GM18907 (cell line): ENCODE measurements around the gene MEX3B.

Experiments
- ATAC-seq: cut with Tn5 transposase; IDR thresholded peaks from one replicate; pipeline ENCODE4 v1.9.1; 2021; ENCODE audit warnings: mild to moderate bottlenecking, moderate library complexity; ENCODE audit not compliant: unreplicated experiment

Gene MEX3B

DNA sequence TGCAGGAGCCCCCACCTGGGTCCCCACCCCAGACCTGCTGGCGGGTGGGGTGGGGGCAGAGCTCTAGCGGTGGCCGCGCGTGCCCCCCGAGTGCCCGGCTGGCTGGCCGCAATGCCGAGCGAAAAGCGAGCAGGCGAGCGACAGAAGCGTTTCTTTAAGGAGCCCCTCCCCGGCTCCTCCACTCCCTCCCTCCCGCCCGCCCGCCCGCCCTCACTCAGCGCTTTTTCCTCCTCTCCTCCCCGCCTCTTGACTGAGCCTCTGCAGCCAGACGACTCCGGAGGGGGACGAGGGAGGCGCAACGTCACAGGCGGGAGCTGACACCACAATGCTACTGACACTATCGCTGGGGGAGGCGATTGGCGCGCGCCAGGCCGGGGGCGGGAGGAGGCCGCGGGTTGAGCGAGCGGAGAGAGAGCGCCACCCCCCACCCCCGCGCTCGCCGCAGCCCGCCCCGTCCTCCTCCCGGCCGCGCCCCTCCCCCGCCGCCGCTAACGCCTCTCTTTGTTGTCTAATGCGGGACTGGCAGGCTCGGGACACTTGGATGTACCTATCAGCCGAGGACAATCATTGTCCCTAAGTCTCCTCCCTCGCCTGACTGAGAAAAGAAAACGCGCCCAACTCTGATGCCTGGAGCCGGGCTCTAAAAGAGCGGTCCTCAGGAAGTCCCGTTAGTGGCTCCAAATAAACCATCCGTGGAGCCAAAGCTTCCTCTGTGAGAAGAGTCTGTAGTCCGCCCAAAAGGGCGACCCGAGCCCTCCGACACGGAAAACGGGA is at the start of gene MEX3B:
Gene MEX3B (minus strand): TSS at position 127 of the 774 bp plus-strand sequence. CDS start 313 bp downstream, outside the sequence.
- peak; percentile 72 for ATAC-seq

DNA sequence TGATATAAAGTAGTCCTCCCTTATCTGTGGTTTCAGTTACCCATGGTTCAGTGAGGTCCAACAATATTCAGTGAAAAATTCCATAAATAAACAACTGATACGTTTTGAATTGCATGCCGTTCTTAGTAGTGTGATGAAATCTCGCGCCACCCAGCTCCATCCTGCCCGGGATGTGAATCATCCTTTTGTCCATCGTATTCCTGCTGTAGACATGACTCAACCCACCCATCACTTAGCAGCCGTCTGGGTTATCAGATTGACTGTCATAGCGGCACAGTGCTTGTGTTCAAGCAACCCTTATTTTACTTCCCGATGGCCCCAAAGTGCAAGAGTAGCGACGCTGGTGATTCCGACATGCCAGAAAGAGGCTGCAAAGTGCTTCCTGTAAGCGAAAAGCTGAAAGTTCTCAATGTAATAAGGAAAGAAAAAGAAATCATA is 48.0 kb upstream of the MEX3B start:
- no peak for ATAC-seq

- no peak for ATAC-seq
These were observed 47.5 kb upstream of the MEX3B start for GRCh38 chr15:82093325-82093724.

DNA sequence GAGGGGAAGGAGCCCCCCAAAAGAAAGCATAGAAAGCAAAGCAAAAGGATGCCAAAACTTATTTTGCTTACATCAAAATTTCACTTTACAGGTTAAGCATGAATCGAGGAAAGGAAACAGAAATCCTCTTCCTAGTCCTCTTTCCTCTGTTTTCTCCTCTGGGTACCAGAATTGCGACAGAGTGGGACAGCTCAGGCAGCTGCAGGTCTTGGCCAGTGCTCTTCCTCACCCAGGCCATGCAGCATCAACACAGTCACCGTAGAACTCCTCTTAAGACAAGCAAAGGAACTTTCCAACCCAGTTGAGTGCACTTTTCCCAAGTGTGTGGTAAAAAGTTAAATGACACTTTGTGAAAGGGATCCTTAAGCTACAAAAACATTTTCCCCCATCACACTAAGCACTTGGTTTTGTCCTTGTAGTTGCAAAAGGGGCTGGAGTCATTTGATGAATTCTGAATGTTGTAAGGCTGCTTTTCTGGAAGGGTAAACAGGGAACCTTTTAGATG is 45.9 kb upstream of the MEX3B start:
- ATAC-seq = no peak

- ATAC-seq = no peak
These were observed 40.6 kb upstream of the MEX3B start for GRCh38 chr15:82086243-82086995.

DNA sequence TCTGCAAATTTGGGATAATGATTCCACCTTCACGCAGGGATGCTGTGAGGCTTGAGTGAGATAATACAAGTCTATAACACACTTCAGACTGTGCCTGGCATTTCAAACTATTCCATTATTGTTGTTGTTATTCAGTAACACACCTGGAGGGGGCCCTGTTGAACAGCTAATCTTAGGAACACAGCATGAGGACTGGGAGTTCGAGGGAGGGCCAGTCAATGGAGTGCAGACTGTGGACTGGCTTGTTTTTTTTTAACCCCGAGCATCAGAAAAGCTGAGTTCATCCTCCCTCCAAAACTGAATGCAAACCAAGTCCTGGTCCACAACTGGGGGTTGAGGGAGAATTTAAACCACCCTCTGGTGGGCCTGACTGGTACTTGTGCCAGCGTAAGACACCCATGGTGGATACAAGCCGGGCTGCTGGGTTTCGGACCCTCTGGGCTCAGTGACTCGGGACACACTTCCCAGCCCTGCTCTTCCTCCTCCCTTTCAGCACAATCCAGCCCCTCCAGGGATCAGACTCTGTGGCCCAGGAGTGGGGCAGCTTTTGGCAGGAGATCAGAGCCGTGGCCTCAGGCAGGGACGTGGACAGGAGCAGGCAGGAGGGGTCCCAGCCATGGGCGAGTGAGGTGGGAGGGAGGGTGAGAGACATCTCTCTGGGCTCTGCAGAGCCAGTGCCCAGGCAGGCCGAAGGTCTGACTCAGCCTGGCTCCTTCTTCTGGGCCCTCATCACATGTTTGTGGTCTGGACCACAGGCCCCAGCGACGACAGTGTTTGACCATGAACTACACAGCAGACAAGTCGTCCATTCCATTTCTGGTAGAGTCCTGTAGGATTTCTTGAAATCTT is 36.3 kb upstream of the MEX3B start:
- ATAC-seq = no peak

DNA sequence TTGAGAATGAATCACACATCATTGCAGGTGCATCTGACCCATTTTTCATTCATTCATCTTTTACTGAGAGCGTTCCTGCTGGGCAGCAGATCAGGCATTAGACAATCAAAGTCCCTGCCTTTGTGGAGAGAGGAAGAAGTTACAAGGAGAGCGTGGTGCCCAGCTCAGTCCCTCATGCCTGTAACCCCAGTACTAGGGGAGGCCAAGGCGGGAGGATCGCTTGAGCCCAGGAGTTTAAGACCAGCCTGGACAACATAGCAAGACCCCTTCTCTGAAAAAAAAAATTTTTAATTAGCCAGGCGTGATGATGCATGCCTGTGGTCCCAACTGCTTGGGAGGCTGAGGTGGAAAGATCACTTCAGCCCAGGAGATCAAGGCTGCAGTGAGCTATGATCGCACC is 35.0 kb upstream of the MEX3B start:
- ATAC-seq = no peak

DNA sequence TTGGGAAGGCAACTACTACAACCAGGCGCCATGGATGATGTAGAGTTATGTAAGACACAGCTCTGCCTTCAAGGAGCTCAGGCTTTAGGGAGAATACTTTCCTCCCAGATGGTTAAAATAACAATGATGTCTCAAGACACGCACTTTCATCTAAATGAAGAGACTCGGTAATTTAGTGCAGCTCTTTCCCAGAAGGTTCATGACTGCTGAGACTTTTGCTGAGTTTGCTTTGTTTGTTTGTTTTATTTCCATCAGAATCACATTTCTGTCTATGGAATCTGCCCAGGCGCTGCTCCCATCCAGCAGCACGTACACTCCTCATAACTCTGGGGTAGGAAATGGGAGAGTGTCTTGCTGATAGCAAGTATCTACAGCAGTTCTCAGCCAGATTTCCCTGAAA is 33.9 kb upstream of the MEX3B start:
- ATAC-seq = no peak

DNA sequence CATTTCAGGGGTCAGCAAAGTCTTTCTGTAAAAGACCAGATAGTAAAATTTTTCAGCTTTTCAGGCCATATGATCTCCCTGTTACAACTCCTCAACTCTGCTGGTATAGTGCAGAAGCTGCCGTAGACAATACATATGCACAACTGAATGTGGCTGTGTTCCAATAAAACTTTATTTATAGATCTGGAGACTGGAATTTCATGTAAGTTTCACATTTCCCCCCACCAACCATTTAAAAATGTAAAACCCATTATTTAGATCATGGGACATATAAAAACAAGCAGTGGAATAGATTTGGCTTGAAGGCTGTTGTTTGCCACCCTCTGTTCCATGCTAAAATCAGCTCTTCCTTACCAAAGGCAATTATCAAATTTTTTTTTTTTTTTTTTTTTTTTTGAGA is 28.8 kb upstream of the MEX3B start:
- no peak for ATAC-seq

DNA sequence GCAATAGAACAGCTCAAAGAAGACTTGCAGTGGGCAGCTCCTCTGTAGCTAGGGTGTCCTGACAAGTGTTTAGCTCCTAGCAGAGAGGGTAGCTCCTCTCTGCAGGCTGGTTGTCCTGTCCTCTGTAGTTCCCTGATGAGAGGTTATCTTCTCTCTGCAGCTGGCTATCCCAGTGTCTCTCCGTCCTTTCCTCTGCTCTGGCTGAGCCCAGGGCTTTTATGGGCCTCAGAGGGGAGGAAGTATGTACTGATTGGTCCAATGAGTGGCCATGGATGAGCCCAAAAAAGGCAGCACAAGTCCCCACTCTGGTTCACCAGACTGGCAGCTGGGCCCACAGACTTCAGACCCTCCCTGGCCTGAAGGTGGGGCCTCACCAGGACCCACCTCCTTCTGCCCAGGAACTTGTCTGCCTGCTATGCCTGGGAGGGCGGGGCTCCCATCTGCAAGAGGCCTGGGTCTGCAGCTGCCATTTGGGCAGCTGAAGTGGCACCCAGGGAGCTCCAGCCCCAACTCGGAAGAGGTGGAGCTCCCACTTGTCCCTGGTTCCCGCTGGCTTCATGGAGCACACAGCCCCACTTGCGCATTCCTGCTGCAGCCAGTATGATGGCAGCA is 27.2 kb upstream of the MEX3B start:
- ATAC-seq = no peak

- ATAC-seq = no peak
These were observed 20.6 kb upstream of the MEX3B start for GRCh38 chr15:82066455-82066854.

DNA sequence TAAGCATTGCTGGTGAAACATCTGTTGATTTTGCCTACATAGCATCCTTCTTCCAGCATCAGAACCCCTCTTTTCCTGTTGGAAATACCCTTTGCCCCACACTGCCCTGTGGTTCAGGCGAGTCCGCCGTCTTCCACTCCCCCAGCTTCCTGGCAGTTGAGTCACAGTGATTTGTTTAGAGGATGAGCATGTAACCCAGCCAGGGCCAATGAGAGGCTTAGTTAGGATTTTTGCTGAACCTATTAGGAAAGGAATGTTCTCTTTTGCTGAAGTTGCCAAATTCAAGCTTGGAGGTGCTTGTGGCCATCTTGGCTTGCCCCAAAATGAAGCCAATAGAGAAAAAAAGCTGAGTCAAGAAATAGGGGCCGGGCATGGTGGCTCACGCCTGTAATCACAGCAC is 19.0 kb upstream of the MEX3B start:
- no peak for ATAC-seq

- ATAC-seq = no peak
These were observed 16.9 kb upstream of the MEX3B start for GRCh38 chr15:82062479-82063454.

GRCh38 chr15:82060817-82061216 is 15.0 kb upstream of the MEX3B start:
- no peak for ATAC-seq

- no peak for ATAC-seq
These were observed 12.8 kb upstream of the MEX3B start for GRCh38 chr15:82058517-82059204.

DNA sequence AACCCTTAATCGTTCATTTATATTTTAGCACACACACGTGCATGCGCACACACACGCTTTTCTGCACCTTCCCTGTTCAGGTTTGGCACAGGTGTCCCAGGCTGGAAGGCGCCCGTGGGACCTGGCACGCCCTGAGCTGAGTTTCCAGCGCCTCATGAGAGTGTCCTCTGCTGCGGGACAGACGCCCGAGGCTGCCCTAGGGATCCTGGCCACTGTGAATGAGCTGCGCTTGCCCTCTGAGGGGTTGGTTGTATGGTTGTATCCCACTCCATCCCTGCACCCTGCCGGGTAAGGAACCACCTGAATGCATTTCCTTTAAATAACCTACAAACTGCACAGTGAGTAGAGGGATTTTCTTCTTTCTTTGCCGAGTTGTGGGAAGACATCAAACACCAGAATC is 12.2 kb upstream of the MEX3B start:
- ATAC-seq = no peak

DNA sequence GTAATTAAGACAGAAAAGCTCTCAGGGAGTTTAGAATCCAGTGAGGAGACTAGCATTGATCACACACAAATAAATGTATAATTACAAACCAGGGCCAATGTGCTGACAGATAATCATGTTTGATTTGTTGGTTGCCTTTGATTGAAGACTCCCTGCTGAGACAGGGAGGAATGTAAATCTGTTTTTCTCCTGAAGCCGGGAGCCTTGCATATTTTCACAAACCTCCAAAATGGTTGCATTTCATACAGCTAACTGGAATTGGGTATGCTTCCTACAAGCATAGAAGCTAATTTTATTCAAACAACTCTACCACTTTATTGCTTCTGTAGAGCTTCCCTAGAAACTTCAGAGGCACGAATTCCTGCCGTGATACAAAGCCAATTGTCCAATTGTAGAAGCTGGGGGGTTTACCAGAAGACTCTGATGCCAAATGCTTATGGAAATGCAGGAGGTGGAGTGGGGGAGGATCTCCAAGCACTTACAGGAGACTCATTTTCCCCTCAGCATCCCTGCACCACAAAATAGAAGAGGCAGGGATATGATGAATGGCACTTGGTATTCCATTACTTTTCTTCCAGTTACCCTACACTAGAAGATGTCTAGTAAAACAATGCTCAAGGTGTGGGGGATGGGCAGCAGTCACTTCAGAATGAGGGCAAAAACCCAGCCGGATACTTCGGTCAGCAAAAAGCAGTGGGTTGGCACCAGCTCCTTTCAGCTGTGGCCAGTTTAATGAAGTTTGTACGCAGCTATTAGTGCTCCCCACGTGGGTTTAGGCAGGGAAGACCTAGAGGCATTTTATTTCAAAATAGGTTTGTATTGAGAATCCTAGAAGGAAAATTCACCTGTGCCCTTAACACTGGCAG is 11.4 kb upstream of the MEX3B start:
- ATAC-seq = no peak

DNA sequence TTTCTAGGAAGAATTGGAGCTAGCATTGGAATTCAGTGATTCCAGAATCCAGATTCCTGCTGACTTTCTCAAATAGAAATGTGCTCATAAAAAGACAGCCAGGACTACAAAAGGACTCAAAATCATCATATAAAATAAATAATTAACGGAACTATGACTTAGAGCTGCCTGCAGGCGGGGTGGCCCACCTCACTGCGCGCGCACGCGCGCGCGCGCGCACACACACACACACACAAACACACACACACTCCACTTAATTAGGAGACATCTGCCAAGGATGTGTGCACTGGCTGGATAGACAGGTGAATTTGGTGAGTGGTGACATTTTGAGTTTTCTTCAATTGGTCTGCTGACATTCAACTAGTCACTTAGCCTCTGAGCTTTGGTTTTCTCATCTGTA is 6.9 kb upstream of the MEX3B start:
- ATAC-seq = no peak
